Measurements from ENCODE around the gene AKAP9.

DNA sequence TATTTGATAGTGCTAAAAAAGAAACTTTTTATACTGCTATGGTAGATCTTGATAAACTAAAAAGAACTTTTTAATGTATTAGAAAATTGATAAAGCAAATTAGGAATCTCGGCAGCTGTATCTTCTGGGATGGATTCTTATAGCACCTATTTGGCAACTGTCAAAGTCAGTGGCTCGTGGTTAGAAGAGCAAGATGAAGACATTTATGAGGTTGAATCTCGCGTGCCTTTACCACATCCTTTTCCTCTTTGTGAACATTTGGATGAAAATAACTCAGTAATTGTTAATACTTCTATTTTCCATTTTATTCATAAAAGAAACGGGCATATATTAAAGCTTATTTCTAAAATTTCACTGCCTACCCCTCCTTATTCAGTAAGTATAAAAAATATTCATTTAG lies 117.4 kb downstream of the AKAP9 start:
- TF ChIP-seq EZH2phosphoT487 (conservative IDR thresholded peaks at IDR 0.05; ENCODE audit: low read length) = no peak
- TF ChIP-seq, protein P1, sequence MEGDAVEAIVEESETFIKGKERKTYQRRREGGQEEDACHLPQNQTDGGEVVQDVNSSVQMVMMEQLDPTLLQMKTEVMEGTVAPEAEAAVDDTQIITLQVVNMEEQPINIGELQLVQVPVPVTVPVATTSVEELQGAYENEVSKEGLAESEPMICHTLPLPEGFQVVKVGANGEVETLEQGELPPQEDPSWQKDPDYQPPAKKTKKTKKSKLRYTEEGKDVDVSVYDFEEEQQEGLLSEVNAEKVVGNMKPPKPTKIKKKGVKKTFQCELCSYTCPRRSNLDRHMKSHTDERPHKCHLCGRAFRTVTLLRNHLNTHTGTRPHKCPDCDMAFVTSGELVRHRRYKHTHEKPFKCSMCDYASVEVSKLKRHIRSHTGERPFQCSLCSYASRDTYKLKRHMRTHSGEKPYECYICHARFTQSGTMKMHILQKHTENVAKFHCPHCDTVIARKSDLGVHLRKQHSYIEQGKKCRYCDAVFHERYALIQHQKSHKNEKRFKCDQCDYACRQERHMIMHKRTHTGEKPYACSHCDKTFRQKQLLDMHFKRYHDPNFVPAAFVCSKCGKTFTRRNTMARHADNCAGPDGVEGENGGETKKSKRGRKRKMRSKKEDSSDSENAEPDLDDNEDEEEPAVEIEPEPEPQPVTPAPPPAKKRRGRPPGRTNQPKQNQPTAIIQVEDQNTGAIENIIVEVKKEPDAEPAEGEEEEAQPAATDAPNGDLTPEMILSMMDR (IDR thresholded peaks at IDR 0.05; ENCODE audit: insufficient read depth, low read length, poor library complexity, severe bottlenecking) = no peak
